Brain microvascular endothelial cell (primary cell): ENCODE measurements around the gene WWOX.

Experiments
- DNase-seq: peaks from one replicate; pipeline ENCODE4 v3.0.0-alpha.2; 2020
- H3K27ac ChIP-seq: fragments of 250-450 bp; sonication (Bioruptor Pico); 2 replicates; pipeline ENCODE4 v1.5.1; 2020; ENCODE audit warnings: mild to moderate bottlenecking, moderate library complexity
- H3K27me3 ChIP-seq: fragments of 250-450 bp; sonication (Bioruptor Pico); replicated peaks from 2 replicates; pipeline ENCODE4 v1.5.1; 2020; ENCODE audit warnings: mild to moderate bottlenecking
- H3K36me3 ChIP-seq: fragments of 250-450 bp; sonication (Bioruptor Pico); replicated peaks from 2 replicates; pipeline ENCODE4 v1.5.1; 2020; ENCODE audit warnings: mild to moderate bottlenecking
- H3K4me3 ChIP-seq: 2 replicates; pipeline ENCODE4 v1.5.1; 2011; ENCODE audit warnings: low read depth, mild to moderate bottlenecking, control low read depth, low read length, moderate library complexity
- CTCF ChIP-seq: IDR thresholded peaks from 2 replicates; pipeline ENCODE4 v1.5.1; 2011; ENCODE audit warnings: low read depth, mild to moderate bottlenecking, moderate library complexity, low read length, control low read depth, inconsistent platforms; ENCODE audit errors: missing control alignments
- in situ Hi-C: cut with HindIII; loops from 2 replicates; pipeline ENCODE4 v1.10.0; 2017; ENCODE audit warnings: low sequenced_read_pairs, low pct_ligation_motif_present

Gene WWOX

GRCh38 chr16:78956859-78957258, 857.4 kb downstream of the WWOX start:
- Histone ChIP-seq H3K27ac (no peak overlapping the region), H3K36me3 (no peaks in the 10 kb centered on the region), H3K4me3 (no peak overlapping the region), H3K27me3 (no peaks in the 10 kb centered on the region)
- no peak for TF ChIP-seq CTCF
- no peak for DNase-seq
- in situ Hi-C loops, result no loop called here

- Histone ChIP-seq H3K36me3 (no peaks in the 10 kb centered on the region), H3K27ac (no peak overlapping the region), H3K27me3 (no peaks in the 10 kb centered on the region), H3K4me3 (no peak overlapping the region)
- DNase-seq, result no peak
- in situ Hi-C loops, result no loop called here
- no peak for TF ChIP-seq CTCF
Measured at GRCh38 chr16:78957317-78958100, 858.1 kb downstream of the WWOX start.

- H3K27me3 ChIP-seq, result no peaks in the 10 kb centered on the region
- DNase-seq, result no peak
- in situ Hi-C loops, result no loop called here
- no peak overlapping the region for H3K27ac ChIP-seq
- H3K4me3 ChIP-seq, result no peak overlapping the region
- no peaks in the 10 kb centered on the region for H3K36me3 ChIP-seq
- no peak for TF ChIP-seq CTCF
Measured at GRCh38 chr16:78961464-78961863, 862.0 kb downstream of the WWOX start.

GRCh38 chr16:78962457-78962929, 863.0 kb downstream of the WWOX start:
- no peak for DNase-seq
- in situ Hi-C loops, result no loop called here
- no peak for TF ChIP-seq CTCF
- no peak overlapping the region for H3K27ac ChIP-seq
- H3K27me3 ChIP-seq, result no peaks in the 10 kb centered on the region
- no peak overlapping the region for H3K4me3 ChIP-seq
- no peaks in the 10 kb centered on the region for H3K36me3 ChIP-seq

- in situ Hi-C loops, result no loop called here
- H3K4me3 ChIP-seq, result no peak overlapping the region
- no peak overlapping the region for H3K27ac ChIP-seq
- H3K27me3 ChIP-seq, result no peaks in the 10 kb centered on the region
- no peaks in the 10 kb centered on the region for H3K36me3 ChIP-seq
- no peak for DNase-seq
- TF ChIP-seq CTCF, result no peak
Measured at GRCh38 chr16:78967948-78968347, 868.5 kb downstream of the WWOX start.

DNA sequence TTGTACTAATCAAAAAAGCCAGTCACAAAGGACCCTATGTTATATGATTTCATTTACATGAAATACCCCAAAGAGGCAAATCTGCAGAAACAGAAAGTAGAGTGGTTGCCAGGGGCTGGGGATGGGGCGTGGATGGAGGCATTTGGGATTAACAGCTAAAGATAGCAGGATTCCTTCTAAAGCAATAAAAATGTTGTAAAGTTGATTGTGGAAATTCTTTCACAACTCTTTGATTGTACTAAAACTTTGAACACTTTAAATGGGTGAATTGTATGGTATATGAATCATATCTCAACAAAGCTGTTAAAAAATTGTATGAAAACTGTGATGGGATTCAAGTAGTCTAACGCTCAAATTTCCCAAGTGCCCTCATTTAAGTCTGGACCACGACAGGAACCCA, 870.3 kb downstream of the WWOX start:
- in situ Hi-C loops, result no loop called here
- Histone ChIP-seq H3K36me3 (no peaks in the 10 kb centered on the region), H3K27me3 (no peaks in the 10 kb centered on the region), H3K4me3 (no peak overlapping the region), H3K27ac (no peak overlapping the region)
- no peak for DNase-seq
- no peak for TF ChIP-seq CTCF
